Left ventricle myocardium superior (tissue), 1 donor: ENCODE measurements around the gene MTOR. TPM values are rescaled to one million over a fixed set of nuclear protein-coding genes. Genes with fewer than 3 reads are reported as not detected.
A peak's percentile ranks its signal among the peaks of the same experiment; 100 is the strongest.

Source experiments
- ATAC-seq: fragments of 200-7000 bp; cut with Tn5 transposase; one replicate; pipeline ENCODE4 v1.9.1; 2020; ENCODE audit warnings: mild to moderate bottlenecking, moderate library complexity
- DNase-seq: peaks from one replicate; pipeline ENCODE4 v3.0.0-alpha.2; 2020
- intact Hi-C: fragments of 100-400 bp; cut with micrococcal nuclease; formaldehyde crosslinking; loops from one replicate; pipeline ENCODE4 v1.11.0; 2022
- total RNA-seq: library from RNA; stranded (reverse); fragmentation: NEBNext Ultra II Directional; extraction: Animal tissue kit (Norgen Biotek cat#: 25700); gene quantifications from one replicate; pipeline ENCODE4 v1.2.1, GENCODE V29; 2021
- donor health status: DM: no; HTN: yes; CAD: no; lungs with severe emphysema.

MTOR gene
- total RNA-seq, 1 donor from 2014 or later, result 30.7 TPM

DNA sequence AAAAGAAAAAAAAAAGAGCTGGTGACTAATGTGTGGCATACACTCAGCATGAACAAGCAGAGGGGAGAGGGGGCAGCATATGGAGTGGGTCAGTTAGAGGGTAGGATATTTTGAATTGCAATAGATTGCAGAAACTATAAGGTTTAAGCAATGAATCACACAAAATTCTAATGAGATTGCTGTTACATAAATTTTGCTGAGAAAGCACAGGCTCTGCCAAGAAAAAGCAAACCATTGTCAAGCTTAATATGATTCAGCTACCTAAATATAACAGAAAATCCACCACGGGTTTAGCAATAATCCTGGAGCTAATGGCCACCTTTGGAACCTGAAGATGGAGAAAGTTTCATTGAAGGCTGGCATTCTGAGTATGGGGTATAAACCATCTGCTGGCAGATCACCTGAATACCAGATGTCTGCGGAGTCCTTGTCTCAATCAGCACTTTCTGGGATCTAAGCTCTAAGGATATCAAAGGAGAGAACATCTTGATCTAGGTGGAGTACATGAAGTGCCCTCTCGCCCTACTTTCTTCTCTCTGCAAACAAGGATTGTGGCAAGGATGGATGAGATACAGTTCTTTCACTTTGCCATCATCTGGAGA is 103.5 kb downstream of the MTOR start:
- intact Hi-C loops, result no loop called here
- no peak for DNase-seq
- peak; percentile 12 for ATAC-seq

GRCh38 chr1:11158291-11158690 is 104.1 kb downstream of the MTOR start:
- intact Hi-C loops, result no loop called here
- peak; percentile 9 for ATAC-seq
- DNase-seq, result no peak

GRCh38 chr1:11157867-11158266 is 104.5 kb downstream of the MTOR start:
- ATAC-seq, result peak; percentile 95
- intact Hi-C loops, result no loop called here
- DNase-seq, result peak; percentile 50

- DNase-seq (no peak), ATAC-seq (peak; percentile 60)
- intact Hi-C loops, result no loop called here
These were observed 105.0 kb downstream of the MTOR start for GRCh38 chr1:11157394-11157793.

- DNase-seq, result no peak
- intact Hi-C loops, result no loop called here
- ATAC-seq, result no peak
These were observed 105.4 kb downstream of the MTOR start for GRCh38 chr1:11156963-11157362.

- intact Hi-C loops, result no loop called here
- ATAC-seq, result no peak
These were observed 105.9 kb downstream of the MTOR start for GRCh38 chr1:11156441-11156840.

GRCh38 chr1:11153184-11153583 is 109.2 kb downstream of the MTOR start:
- intact Hi-C loops, result no loop called here
- DNase-seq (no peak), ATAC-seq (no peak)

More at GRCh38 chr1:11156441-11156840, 105.9 kb downstream of the MTOR start:
- no peak for DNase-seq

- ATAC-seq (no peak), DNase-seq (no peak)
- intact Hi-C loops, result no loop called here
These were observed 109.6 kb downstream of the MTOR start for GRCh38 chr1:11152755-11153154.

DNA sequence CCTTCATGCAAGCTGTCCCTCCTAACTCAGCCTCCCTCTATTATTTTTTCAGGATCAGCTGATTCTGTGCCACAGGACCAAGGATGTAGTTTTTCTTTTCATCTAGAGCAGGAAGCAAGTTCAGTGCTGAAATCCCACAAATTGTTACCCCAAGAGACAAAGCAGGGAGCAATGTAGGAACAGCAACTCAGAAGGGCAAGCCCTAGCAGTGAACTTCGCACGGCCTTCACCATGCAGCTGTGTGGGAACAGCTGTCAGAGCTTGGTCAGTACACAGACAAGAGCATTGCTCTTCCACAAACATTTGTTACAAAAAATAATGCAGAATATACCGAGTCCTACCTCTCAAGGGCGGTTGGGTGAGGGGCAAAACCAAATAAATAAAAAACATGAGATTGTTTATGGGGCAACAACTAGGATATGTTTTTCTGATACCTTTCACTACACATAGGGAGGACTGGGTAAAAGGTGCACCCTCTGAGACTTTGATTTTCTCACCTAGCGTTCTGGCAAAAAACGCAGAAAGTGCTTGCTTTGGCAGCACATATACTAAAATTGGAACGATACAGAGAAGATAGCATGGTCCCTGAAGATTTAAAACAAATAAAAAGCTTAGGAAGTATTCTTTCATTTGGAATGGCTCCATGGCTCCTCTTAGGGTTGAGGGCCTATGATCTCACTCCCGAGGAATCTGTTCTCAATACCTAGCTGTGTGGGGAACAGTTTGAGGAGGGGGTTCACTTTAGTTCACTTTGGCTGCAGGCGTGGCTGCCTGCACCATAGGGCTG is 110.3 kb downstream of the MTOR start:
- ATAC-seq (peak; percentile 87), DNase-seq (peak; percentile 57)
- intact Hi-C loops, result no loop called here

GRCh38 chr1:11151114-11151513 is 111.2 kb downstream of the MTOR start:
- intact Hi-C loops, result no loop called here
- ATAC-seq (no peak), DNase-seq (no peak)

- intact Hi-C loops, result no loop called here
- DNase-seq (no peak), ATAC-seq (peak; percentile 49)
These were observed 112.0 kb downstream of the MTOR start for GRCh38 chr1:11150326-11150725.

DNA sequence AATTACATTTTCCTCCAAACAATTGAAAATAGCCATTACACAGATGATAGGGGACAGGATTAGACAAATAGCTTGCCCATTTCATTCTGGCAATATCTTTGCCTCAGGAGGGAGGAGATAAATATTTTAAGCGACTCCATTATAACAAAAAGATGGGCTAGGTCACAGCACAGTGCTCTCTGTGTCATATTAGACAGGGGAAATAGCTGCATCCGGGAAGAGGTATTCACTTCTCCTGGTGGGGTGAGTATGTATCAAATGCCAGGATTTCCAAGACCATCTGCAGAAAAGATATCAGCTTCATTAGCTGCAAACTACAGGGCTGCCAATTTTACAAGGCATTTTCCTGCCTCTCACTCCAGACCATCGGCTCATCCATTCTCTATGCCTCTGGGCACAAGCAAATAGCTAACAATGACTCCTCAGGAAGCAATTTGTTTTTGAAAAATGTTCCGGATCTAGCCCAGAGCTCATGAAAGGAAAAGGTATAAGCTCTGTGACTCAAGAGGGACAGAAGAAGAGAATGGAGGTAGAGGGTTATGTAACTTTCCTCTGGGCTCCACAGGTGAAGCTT is 115.1 kb downstream of the MTOR start:
- ATAC-seq, result no peak
- intact Hi-C loops, result no loop called here
- DNase-seq, result no peak

DNA sequence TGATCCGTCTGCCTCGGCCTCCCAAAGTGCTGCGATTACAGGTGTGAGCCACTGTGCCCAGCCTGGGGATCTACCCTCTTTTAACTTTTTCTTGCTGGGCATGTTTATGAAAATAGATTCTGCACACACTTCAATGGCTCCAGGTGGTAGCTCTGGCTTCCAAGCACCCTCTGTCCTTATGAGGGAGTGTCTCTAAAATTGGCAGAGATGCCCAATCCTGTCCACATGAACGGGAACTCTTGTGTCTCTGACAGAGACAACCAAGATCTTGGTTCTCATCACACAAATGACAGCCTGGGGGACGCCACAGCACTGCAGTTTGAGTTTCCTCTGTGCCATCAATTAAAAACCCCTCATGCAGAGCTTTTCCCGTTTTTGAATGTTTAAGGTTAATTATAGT is 116.6 kb downstream of the MTOR start:
- DNase-seq, result no peak
- intact Hi-C loops, result no loop called here
- no peak for ATAC-seq

- ATAC-seq (peak; percentile 41), DNase-seq (no peak)
- intact Hi-C loops, result no loop called here
These were observed 117.6 kb downstream of the MTOR start for GRCh38 chr1:11144570-11145256.

DNA sequence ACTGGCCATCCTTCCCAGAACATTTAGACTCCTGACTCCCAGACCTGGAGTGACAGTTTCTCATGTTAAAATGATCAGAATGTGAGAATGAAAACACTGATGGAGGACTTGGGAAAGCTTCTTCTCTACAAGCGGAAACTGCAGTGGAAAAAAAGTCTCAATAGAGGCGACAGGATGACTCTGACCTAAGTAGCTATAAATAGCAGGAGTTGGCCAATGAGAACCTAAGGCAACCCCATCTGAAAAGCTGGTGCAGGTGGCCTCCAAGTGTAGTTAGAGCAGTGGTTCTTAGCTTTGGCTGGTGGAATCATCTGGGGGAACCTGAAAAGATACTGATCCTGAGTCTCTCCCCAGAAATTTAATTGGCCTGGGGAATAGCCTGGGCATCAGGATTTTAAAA is 118.4 kb downstream of the MTOR start:
- intact Hi-C loops, result no loop called here
- DNase-seq (no peak), ATAC-seq (peak; percentile 84)

GRCh38 chr1:11143401-11143800 is 119.0 kb downstream of the MTOR start:
- no peak for ATAC-seq
- intact Hi-C loops, result no loop called here

GRCh38 chr1:11142618-11143391 is 119.5 kb downstream of the MTOR start:
- DNase-seq (no peak), ATAC-seq (peak; percentile 24)
- intact Hi-C loops, result no loop called here

More at GRCh38 chr1:11143401-11143800, 119.0 kb downstream of the MTOR start:
- DNase-seq, result no peak

DNA sequence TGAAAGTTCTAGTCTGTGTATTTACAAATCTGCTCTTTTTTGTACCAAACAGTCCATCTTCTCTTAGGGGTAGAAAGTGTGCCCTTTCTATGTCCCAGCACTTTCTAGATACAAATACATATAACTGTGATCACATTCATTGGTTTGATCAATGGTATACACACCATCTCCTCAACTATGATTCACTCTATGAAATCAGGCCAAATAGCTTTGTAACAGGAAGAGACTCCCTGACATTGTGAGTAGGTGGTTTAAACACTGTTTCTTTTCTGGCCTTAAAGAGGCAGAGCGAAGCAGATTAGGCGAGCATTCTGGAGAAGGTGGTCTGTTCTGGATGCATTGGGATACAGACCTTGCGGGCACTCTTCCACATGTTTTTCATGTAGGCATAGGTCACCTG is 123.4 kb downstream of the MTOR start:
- intact Hi-C loops, result no loop called here
- ATAC-seq (no peak), DNase-seq (no peak)

DNA sequence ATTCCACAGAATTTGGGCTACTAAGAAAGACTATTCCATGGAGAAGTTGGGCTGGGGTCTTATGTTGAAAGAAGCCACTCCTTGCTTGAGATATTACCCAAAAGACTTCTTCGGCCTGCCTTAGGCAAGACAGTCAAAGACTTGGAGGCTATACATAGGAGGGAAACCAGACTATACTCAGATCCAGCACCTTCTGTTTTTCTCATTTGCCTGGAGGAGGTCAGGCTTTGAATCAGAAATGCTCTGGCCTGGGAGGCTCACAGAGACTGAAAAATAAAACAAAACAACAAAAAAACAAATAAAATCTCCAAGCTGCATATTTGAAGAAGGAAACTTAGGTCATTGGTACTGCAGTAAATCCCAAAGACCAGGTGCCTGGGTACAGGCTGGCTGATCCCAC is 124.3 kb downstream of the MTOR start:
- no peak for DNase-seq
- no peak for ATAC-seq
- intact Hi-C loops, result no loop called here
